HepG2 (cell line): ENCODE data around the gene ANKRD39. TPM values are rescaled to one million over a fixed set of nuclear protein-coding genes. Genes with fewer than 3 reads are reported as not detected.
A peak's percentile ranks its signal among the peaks of the same experiment; 100 is the strongest.

ENCODE experiments used
- ARNTL ChIP-seq: sonication (generic); formaldehyde crosslinking; IDR thresholded peaks from 2 replicates; pipeline ENCODE4 v1.4.0; 2020; ENCODE audit warnings: mild to moderate bottlenecking, missing genetic modification reagents
- BCL6 ChIP-seq: IDR thresholded peaks from 2 replicates; pipeline ENCODE4 v1.6.1; 2016; ENCODE audit warnings: missing genetic modification reagents, missing compliant biosample characterization
- BORCS8-MEF2B ChIP-seq: sonication (generic); formaldehyde crosslinking; IDR thresholded peaks from 2 replicates; pipeline ENCODE4 v1.8.0; 2022; ENCODE audit warnings: mild to moderate bottlenecking, missing genetic modification reagents
- ELF4 ChIP-seq: sonication (generic); formaldehyde crosslinking; IDR thresholded peaks from 2 replicates; pipeline ENCODE4 v1.5.0; 2020; ENCODE audit warnings: missing genetic modification reagents, mild to moderate bottlenecking, moderate library complexity, borderline replicate concordance
- HMG20A ChIP-seq: IDR thresholded peaks from 2 replicates; pipeline ENCODE4 v1.6.1; 2016; ENCODE audit warnings: borderline replicate concordance
- ISL2 ChIP-seq: sonication (generic); formaldehyde crosslinking; IDR thresholded peaks from 2 replicates; pipeline ENCODE4 v1.5.0; 2020; ENCODE audit warnings: missing genetic modification reagents
- JUN ChIP-seq: sonication (generic); formaldehyde crosslinking; IDR thresholded peaks from 2 replicates; pipeline ENCODE4 v1.4.0; 2020; ENCODE audit warnings: mild to moderate bottlenecking, missing genetic modification reagents
- MAFG ChIP-seq: sonication (generic); formaldehyde crosslinking; IDR thresholded peaks from 2 replicates; pipeline ENCODE4 v1.5.1; 2020; ENCODE audit warnings: mild to moderate bottlenecking, missing genetic modification reagents
- NFYB ChIP-seq: sonication (generic); formaldehyde crosslinking; IDR thresholded peaks from 2 replicates; pipeline ENCODE4 v1.4.0; 2020; ENCODE audit warnings: missing genetic modification reagents
- NR2C2 ChIP-seq: sonication (generic); formaldehyde crosslinking; IDR thresholded peaks from 2 replicates; pipeline ENCODE4 v1.4.0; 2020; ENCODE audit warnings: missing genetic modification reagents, mild to moderate bottlenecking, moderate library complexity, borderline replicate concordance
- RBFOX2 ChIP-seq: fragments of 200-400 bp; formaldehyde crosslinking; IDR thresholded peaks from 2 replicates; pipeline ENCODE4 v1.6.1; 2017; ENCODE audit warnings: low read depth, mild to moderate bottlenecking, low read length
- SATB2 ChIP-seq: sonication (generic); formaldehyde crosslinking; IDR thresholded peaks from 2 replicates; pipeline ENCODE4 v1.5.0; 2020; ENCODE audit warnings: missing genetic modification reagents
- SIN3B ChIP-seq: fragments of 150-350 bp; IDR thresholded peaks from 2 replicates; pipeline ENCODE4 v1.6.1; 2014; ENCODE audit warnings: low read length
- ZBTB21 ChIP-seq: sonication (generic); formaldehyde crosslinking; IDR thresholded peaks from 2 replicates; pipeline ENCODE4 v1.4.0; 2020; ENCODE audit warnings: missing genetic modification reagents
- ZFP36L2 ChIP-seq: sonication (generic); formaldehyde crosslinking; IDR thresholded peaks from 2 replicates; pipeline ENCODE4 v1.4.0; 2020; ENCODE audit warnings: missing genetic modification reagents
- ZNF274 ChIP-seq: sonication (generic); formaldehyde crosslinking; IDR thresholded peaks from 2 replicates; pipeline ENCODE4 v1.5.1; 2020; ENCODE audit warnings: mild to moderate bottlenecking, missing genetic modification reagents
- ZSCAN12 ChIP-seq: sonication (generic); formaldehyde crosslinking; IDR thresholded peaks from 2 replicates; pipeline ENCODE4 v1.9.0; 2021; ENCODE audit warnings: mild to moderate bottlenecking, missing genetic modification reagents
- ZSCAN31 ChIP-seq: sonication (generic); formaldehyde crosslinking; IDR thresholded peaks from 2 replicates; pipeline ENCODE4 v1.5.0; 2020; ENCODE audit warnings: low read depth, mild to moderate bottlenecking, missing genetic modification reagents
- polyA plus RNA-seq, 8 experiments: library from polyadenylated mRNA; depleted of rRNA in 3 of 8; stranded (reverse) in 7 of 8; unstranded in 1 of 8; fragments of >200 nt; fragmentation: Illumina TruSeq in 4 of 8; extraction: Trizol in 4 of 8; gene quantifications; 2 replicates each; pipeline versions ENCODE4 v1.2.1 to v1.2.3, GENCODE V29; 2011 to 2016; ENCODE audit warnings: low read depth in 4 of 8, missing spikeins in 1 of 8, mixed read lengths in 1 of 8; ENCODE audit not compliant: insufficient read depth in 1 of 8
- total RNA-seq, 5 experiments: library from RNA; depleted of rRNA; stranded (reverse); fragments of >200 nt; fragmentation: Illumina TruSeq; extraction: Trizol; gene quantifications; 2 replicates each; pipeline ENCODE4 v1.2.3, GENCODE V29; 2016; ENCODE audit warnings: low read depth in 1 of 5
- TF ChIP-seq, protein P1 (sequence below): IDR thresholded peaks from 2 replicates; pipeline ENCODE4 v1.6.1; 2012; ENCODE audit warnings: inconsistent platforms
- TF ChIP-seq, protein P2 (sequence below): sonication (generic); formaldehyde crosslinking; IDR thresholded peaks from 2 replicates; pipeline ENCODE4 v1.4.0; 2020; ENCODE audit warnings: missing genetic modification reagents, borderline replicate concordance
- TF ChIP-seq, protein P3 (sequence below): sonication (generic); formaldehyde crosslinking; IDR thresholded peaks from 2 replicates; pipeline ENCODE4 v1.5.1; 2020; ENCODE audit warnings: mild to moderate bottlenecking, missing genetic modification reagents, moderate library complexity
- TF ChIP-seq, protein P4 (sequence below), 2 experiments: sonication (generic) in 1 of 2; formaldehyde crosslinking in 1 of 2; IDR thresholded peaks; 2 replicates each; pipeline versions ENCODE4 v1.4.0 to v1.6.1; 2018 to 2020; ENCODE audit warnings: missing genetic modification reagents in 2 of 2, borderline replicate concordance in 1 of 2, low read depth in 1 of 2, mild to moderate bottlenecking in 1 of 2, missing biosample characterization in 1 of 2

Gene ANKRD39
- total and polyA plus RNA-seq, 2 of the 13 experiments (the other 11 are each of a cell fraction or from before 2014, with no cell fraction given): 23.2 to 24.8 TPM

DNA sequence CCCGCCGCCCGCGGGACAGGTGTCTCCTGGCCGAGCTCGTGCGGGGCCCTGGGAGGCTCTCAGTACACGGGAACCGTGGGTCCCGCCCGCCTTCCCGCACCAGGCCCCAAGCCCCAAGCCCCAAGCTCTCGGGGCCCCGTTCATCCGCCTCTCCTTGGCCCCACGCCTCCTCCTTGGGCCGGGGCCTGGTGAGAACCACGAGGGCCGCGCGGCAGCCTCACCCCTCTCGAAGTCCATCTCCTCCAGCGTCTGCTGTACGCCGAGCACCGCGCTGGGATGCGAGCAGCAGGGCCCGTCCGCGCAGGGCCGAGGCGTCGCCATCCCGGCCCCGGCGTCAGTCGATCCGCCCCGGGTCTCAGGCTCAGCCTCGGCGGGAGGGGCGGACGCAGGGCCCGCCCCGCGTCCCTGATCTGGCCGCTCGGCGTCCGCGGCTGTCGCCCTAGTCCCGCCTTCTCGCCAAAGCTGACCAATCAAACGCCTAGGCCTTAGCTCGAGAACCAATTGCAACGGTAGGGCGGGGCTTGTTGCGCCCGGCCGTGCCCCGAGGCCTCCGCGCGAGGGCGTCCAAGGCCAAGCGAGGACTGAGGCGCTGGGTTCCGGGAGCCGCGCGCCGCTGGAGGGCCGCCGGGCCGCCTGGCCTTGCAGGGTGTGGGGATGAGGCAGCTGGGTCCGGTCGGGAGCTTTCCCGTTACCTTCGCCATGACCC, at the start of gene ANKRD39 (continued):
- TF ChIP-seq, protein P1, sequence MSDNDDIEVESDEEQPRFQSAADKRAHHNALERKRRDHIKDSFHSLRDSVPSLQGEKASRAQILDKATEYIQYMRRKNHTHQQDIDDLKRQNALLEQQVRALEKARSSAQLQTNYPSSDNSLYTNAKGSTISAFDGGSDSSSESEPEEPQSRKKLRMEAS: peak; percentile 79
- TF ChIP-seq BCL6 (CRISPR knock-in tag) (peak; percentile 58), NR2C2 (CRISPR knock-in tag) (peak; percentile 58), RBFOX2 (peak; percentile 91), ZSCAN12 (CRISPR knock-in tag) (peak; percentile 19; the same call in 1 of the 2 replicates), ZBTB21 (CRISPR knock-in tag) (no peak), ZFP36L2 (CRISPR knock-in tag) (no peak), BORCS8-MEF2B (CRISPR knock-in tag) (peak; percentile 96), JUN (CRISPR knock-in tag) (peak; percentile 73), NFYB (peak; percentile 96), ELF4 (CRISPR knock-in tag) (no peak; the same call in 1 of the 2 replicates), ZSCAN31 (CRISPR knock-in tag) (peak; percentile 87), ISL2 (peak; percentile 57), HMG20A (CRISPR knock-in tag) (no peak), SIN3B (no peak), SATB2 (CRISPR knock-in tag) (peak; percentile 74; the same call in 1 of the 2 replicates), ZNF274 (CRISPR knock-in tag) (peak; percentile 92), ARNTL (CRISPR knock-in tag) (peak; percentile 54), MAFG (no peak; the same call in 1 of the 2 replicates)
- TF ChIP-seq, protein P2, sequence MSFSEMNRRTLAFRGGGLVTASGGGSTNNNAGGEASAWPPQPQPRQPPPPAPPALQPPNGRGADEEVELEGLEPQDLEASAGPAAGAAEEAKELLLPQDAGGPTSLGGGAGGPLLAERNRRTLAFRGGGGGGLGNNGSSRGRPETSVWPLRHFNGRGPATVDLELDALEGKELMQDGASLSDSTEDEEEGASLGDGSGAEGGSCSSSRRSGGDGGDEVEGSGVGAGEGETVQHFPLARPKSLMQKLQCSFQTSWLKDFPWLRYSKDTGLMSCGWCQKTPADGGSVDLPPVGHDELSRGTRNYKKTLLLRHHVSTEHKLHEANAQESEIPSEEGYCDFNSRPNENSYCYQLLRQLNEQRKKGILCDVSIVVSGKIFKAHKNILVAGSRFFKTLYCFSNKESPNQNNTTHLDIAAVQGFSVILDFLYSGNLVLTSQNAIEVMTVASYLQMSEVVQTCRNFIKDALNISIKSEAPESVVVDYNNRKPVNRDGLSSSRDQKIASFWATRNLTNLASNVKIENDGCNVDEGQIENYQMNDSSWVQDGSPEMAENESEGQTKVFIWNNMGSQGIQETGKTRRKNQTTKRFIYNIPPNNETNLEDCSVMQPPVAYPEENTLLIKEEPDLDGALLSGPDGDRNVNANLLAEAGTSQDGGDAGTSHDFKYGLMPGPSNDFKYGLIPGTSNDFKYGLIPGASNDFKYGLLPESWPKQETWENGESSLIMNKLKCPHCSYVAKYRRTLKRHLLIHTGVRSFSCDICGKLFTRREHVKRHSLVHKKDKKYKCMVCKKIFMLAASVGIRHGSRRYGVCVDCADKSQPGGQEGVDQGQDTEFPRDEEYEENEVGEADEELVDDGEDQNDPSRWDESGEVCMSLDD: 0 out of 2 replicates have a peak, but pooled peaks have one; percentile 16
- TF ChIP-seq, protein P3, sequence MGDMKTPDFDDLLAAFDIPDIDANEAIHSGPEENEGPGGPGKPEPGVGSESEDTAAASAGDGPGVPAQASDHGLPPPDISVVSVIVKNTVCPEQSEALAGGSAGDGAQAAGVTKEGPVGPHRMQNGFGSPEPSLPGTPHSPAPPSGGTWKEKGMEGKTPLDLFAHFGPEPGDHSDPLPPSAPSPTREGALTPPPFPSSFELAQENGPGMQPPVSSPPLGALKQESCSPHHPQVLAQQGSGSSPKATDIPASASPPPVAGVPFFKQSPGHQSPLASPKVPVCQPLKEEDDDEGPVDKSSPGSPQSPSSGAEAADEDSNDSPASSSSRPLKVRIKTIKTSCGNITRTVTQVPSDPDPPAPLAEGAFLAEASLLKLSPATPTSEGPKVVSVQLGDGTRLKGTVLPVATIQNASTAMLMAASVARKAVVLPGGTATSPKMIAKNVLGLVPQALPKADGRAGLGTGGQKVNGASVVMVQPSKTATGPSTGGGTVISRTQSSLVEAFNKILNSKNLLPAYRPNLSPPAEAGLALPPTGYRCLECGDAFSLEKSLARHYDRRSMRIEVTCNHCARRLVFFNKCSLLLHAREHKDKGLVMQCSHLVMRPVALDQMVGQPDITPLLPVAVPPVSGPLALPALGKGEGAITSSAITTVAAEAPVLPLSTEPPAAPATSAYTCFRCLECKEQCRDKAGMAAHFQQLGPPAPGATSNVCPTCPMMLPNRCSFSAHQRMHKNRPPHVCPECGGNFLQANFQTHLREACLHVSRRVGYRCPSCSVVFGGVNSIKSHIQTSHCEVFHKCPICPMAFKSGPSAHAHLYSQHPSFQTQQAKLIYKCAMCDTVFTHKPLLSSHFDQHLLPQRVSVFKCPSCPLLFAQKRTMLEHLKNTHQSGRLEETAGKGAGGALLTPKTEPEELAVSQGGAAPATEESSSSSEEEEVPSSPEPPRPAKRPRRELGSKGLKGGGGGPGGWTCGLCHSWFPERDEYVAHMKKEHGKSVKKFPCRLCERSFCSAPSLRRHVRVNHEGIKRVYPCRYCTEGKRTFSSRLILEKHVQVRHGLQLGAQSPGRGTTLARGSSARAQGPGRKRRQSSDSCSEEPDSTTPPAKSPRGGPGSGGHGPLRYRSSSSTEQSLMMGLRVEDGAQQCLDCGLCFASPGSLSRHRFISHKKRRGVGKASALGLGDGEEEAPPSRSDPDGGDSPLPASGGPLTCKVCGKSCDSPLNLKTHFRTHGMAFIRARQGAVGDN (CRISPR knock-in tag): peak; percentile 96
- TF ChIP-seq, protein P4, sequence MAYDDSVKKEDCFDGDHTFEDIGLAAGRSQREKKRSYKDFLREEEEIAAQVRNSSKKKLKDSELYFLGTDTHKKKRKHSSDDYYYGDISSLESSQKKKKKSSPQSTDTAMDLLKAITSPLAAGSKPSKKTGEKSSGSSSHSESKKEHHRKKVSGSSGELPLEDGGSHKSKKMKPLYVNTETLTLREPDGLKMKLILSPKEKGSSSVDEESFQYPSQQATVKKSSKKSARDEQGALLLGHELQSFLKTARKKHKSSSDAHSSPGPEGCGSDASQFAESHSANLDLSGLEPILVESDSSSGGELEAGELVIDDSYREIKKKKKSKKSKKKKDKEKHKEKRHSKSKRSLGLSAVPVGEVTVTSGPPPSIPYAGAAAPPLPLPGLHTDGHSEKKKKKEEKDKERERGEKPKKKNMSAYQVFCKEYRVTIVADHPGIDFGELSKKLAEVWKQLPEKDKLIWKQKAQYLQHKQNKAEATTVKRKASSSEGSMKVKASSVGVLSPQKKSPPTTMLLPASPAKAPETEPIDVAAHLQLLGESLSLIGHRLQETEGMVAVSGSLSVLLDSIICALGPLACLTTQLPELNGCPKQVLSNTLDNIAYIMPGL (CRISPR knock-in tag; IDR thresholded peaks at IDR 0.05; ENCODE audit: borderline replicate concordance in 1 of 2, low read depth in 1 of 2): peak; percentile 96 to 99
